HS-5 (cell line): ENCODE measurements around the gene MAJIN.
A peak's percentile ranks its signal among the peaks of the same experiment; 100 is the strongest.
"Not testable (repeated sequence)": the region's sequence is repeated elsewhere in the genome, so short reads cannot be mapped to it uniquely, and the experiment has no call there.

ENCODE experiments used
- DNase-seq: peaks from one replicate; pipeline ENCODE4 v3.0.0-alpha.2; 2012; ENCODE audit warnings: low read depth

The MAJIN gene

GRCh38 chr11:64971421-64972233, at the start of gene MAJIN:
MAJIN (minus strand) TSS chr11:64972108; CDS start chr11:64959405, 12,703 bp downstream.
- no peak for DNase-seq

GRCh38 chr11:65021509-65021908, 49.6 kb upstream of the MAJIN start:
- no peak for DNase-seq

- DNase-seq: no peak
These were observed 49.1 kb upstream of the MAJIN start for GRCh38 chr11:65021003-65021402.

GRCh38 chr11:65019824-65020223, 47.9 kb upstream of the MAJIN start:
- no peak for DNase-seq

GRCh38 chr11:65017937-65018336, 46.0 kb upstream of the MAJIN start:
- DNase-seq: no peak

GRCh38 chr11:65016705-65017104, 44.8 kb upstream of the MAJIN start:
- no peak for DNase-seq

GRCh38 chr11:65014726-65015227, 42.9 kb upstream of the MAJIN start:
- DNase-seq: no peak

- DNase-seq: peak; percentile 71
These were observed 42.2 kb upstream of the MAJIN start, which contains the start of gene ARL2 for GRCh38 chr11:65013888-65014725. ARL2 (plus strand) TSS chr11:65014160; CDS start chr11:65014208, 48 bp downstream.

GRCh38 chr11:65013130-65013887, 41.4 kb upstream of the MAJIN start:
- DNase-seq: peak; percentile 63

GRCh38 chr11:65008873-65009272, 37.0 kb upstream of the MAJIN start:
- DNase-seq: no peak

GRCh38 chr11:65008016-65008415, 36.1 kb upstream of the MAJIN start:
- no peak for DNase-seq

- not testable (repeated sequence) for DNase-seq
These were observed 32.1 kb upstream of the MAJIN start for GRCh38 chr11:65003968-65004367.

- no peak for DNase-seq
These were observed 31.4 kb upstream of the MAJIN start for GRCh38 chr11:65003282-65003681.

- no peak for DNase-seq
These were observed 30.8 kb upstream of the MAJIN start for GRCh38 chr11:65002706-65003105.

GRCh38 chr11:64999478-64999877, 27.6 kb upstream of the MAJIN start:
- DNase-seq: no peak

- no peak for DNase-seq
These were observed 27.0 kb upstream of the MAJIN start for GRCh38 chr11:64998690-64999431.

- DNase-seq: no peak
These were observed 26.2 kb upstream of the MAJIN start for GRCh38 chr11:64998141-64998540.

- DNase-seq: peak; percentile 40
These were observed 24.9 kb upstream of the MAJIN start, which contains the start of gene BATF2 for GRCh38 chr11:64996710-64997380. BATF2 (minus strand) TSS chr11:64996971; CDS start chr11:64996914, 57 bp downstream.

GRCh38 chr11:64996327-64996709, 24.4 kb upstream of the MAJIN start:
- no peak for DNase-seq

- no peak for DNase-seq
These were observed 22.4 kb upstream of the MAJIN start for GRCh38 chr11:64994318-64994717.
